GM10248 (cell line): ENCODE results near the gene BZW1.

Source experiments
- CTCF ChIA-PET: fragments of 300-600 bp; sonication (Branson Sonifier 250); formaldehyde crosslinking; extraction: SDS; loops from one replicate; lab custom pipeline; 2021; ENCODE audit warnings: antibody characterized with exemption; lab: Yijun Ruan, JAX
- POLR2A ChIA-PET: fragments of 350-650 bp; sonication (Branson Sonifier 250); formaldehyde crosslinking; extraction: SDS; loops from one replicate; lab custom pipeline; 2020; ENCODE audit warnings: antibody characterized with exemption; lab: Yijun Ruan, JAX
- DNase-seq: peaks from one replicate; pipeline ENCODE4 v3.0.0; 2012; ENCODE audit errors: extremely low spot score
- TF ChIP-seq, protein P1 (sequence below): IDR thresholded peaks from 2 replicates; pipeline ENCODE4 v1.5.1; 2012; ENCODE audit warnings: mild to moderate bottlenecking, low read depth; ENCODE audit errors: extremely low read depth, missing control alignments, control extremely low read depth

The BZW1 gene

DNA sequence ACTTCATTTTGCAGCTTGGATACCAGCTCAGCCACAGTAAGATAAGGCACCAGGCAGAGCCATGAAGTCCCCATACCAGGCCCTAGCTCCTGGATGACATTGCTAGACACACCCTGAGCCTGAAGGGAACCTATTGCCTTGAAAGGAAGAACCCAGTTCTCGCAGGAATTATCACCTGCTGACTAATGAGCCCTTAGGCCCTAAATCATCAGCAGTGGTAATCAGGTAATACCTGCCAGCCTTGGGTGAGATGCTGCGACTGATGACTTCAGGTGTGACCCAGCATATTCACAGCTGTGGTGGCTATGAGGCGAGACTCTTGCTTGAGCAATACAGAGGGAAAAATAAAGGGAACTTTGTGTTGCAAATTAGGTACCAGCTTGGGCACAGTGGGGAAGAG is 27.8 kb downstream of the BZW1 start:
- CTCF ChIA-PET: interaction anchor here (1.6 kb wide), 1 partner anchor 10 kb away, joined by 4 read pairs; no protein-coding TSS in a partner anchor
- TF ChIP-seq, protein P1, sequence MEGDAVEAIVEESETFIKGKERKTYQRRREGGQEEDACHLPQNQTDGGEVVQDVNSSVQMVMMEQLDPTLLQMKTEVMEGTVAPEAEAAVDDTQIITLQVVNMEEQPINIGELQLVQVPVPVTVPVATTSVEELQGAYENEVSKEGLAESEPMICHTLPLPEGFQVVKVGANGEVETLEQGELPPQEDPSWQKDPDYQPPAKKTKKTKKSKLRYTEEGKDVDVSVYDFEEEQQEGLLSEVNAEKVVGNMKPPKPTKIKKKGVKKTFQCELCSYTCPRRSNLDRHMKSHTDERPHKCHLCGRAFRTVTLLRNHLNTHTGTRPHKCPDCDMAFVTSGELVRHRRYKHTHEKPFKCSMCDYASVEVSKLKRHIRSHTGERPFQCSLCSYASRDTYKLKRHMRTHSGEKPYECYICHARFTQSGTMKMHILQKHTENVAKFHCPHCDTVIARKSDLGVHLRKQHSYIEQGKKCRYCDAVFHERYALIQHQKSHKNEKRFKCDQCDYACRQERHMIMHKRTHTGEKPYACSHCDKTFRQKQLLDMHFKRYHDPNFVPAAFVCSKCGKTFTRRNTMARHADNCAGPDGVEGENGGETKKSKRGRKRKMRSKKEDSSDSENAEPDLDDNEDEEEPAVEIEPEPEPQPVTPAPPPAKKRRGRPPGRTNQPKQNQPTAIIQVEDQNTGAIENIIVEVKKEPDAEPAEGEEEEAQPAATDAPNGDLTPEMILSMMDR: no peak
- no peak for DNase-seq
- POLR2A ChIA-PET: interaction anchor here (1.2 kb wide), 1 partner anchor 10 kb away, joined by 5 read pairs; no protein-coding TSS in a partner anchor

DNA sequence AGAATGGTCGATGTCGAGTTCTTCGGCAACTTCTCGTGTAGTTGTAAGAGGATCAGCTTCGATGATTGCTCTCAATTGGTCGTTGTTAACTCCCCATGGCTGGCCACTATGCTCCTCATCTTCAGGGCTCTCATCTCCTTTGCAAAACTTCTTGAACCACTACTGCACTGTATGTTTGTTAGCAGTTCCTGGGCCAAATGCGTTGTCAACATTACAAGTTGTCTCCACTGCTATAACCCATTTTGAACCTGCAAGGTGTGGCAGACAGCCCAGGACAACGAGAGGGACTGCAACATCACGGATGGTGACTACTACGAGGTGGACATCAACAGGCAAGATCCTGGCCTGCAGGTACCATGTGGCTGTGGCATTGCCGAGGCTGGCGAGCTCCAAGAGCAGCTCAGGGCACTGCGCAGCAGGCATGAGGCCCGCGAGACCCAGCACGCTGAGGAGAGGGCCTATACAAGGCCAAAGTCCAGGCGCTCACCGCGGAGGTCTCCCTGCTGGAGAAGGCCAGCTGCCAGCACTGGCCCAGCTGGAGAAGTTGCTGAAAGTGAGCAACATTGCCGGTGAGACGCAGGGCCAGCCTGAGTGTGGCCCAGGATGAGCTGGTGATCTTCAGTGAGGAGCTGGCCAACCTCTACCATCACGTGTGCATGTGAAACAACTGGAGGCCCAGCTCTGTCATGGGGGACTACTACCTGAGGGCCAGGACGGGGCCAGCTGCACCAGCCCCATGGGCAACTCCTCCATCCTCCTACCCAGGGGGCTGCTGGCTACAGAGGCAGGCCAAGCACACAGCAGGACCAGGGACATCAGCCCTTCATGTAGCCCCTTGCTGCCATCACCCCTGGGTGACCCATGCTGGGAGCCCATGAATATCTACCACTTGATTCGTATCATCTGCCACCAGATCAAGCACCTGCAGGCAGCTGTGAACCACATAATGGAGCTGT is 32.6 kb downstream of the BZW1 start:
- ChIA-PET CTCF (interaction anchor here (1.7 to 3.3 kb wide), 3 partner anchors 12 to 17 kb away, joined by 3 to 17 read pairs (median 7); no protein-coding TSS in a partner anchor), POLR2A (interaction anchor here (1.3 to 3.9 kb wide), 4 partner anchors 11 to 20 kb away, joined by 5 to 30 read pairs (median 8); partner anchors contain the start of gene CLK1)
- no peak for DNase-seq
- TF ChIP-seq, protein P1: no peak

DNA sequence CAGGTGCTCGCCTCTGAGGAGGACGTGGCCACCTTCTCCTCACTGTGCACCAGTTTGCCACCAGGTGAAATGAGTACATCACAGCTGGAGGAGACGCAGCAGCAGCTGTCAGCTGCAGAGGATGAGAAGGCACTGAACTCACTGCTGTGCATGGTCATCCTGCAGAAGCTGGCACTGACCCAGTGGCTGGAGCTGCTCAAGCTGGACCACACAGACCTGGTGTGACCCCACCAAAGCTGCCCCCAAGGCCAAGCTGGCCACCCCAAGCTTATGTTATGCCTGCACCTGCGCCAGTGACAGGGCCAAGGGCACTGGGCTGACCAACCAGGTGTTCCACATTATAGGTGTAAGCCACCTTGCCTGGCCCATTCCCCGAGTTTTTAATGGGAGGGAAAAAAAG is 33.5 kb downstream of the BZW1 start:
- TF ChIP-seq, protein P1: no peak
- CTCF ChIA-PET: interaction anchor here (0.9 to 3.3 kb wide), 4 partner anchors 12 to 26 kb away, joined by 3 to 17 read pairs (median 4); no protein-coding TSS in a partner anchor
- POLR2A ChIA-PET: interaction anchor here (1.3 to 3.9 kb wide), 4 partner anchors 10 to 19 kb away, joined by 5 to 30 read pairs (median 8); partner anchors contain the start of gene CLK1
- no peak for DNase-seq

DNA sequence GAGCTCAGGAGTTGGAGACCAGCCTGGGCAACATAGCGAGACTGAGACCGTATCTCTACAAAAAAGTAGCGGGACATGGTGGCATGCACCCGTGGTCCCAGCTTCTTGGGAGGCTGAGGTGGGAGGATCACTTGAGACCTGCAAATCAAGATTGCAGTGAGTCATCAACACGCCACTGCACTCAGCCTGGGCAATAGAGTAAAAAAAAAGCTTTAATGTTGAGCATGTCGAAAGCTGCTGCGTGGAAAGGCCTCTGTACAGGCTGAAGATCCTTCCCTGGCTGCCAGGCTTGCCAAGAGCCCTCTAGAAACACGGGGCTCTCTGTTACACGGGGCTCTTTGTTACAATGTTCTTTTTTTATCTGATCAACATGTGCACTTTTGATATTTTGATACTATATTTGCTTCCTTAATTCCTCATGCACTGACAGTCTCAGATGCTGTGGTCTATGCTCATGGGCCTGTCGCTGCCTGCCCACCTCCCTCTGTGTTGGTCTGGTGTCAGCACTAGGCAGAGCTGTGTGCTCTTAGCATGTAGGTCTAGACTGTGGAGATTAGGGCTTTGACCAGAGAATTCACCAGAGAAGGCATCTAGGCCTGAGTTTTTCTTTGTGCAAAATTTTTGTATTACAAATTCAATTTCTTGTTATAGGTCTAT is 34.1 kb downstream of the BZW1 start:
- no peak for DNase-seq
- ChIA-PET POLR2A (interaction anchor here (0.7 to 3.9 kb wide), 5 partner anchors 10 to 291 kb away, joined by 3 to 30 read pairs (median 7); partner anchors contain the start of gene CLK1), CTCF (interaction anchor here (0.9 to 3.3 kb wide), 4 partner anchors 12 to 26 kb away, joined by 3 to 17 read pairs (median 4); no protein-coding TSS in a partner anchor)
- TF ChIP-seq, protein P1: no peak

DNA sequence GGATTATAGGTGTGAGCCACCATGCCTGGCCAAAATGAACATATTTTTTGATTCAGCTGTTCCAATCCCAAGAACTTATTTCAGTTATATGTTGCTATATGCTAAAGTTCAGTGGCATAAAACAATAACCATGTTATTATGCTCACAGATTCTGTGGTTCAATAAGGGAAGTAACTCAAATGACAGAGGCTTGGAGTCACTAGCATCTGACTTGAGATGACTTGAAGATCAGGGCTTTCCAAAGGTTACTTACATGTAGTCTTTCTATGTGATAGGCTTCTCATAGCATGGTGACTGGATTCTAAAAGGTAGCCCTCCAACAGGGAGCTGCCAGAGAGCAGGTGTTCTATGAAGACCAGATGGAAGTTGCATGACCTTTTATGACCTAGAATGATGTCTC is 35.6 kb downstream of the BZW1 start:
- POLR2A ChIA-PET: interaction anchor here (1.0 to 3.9 kb wide), 3 partner anchors 8 to 14 kb away, joined by 5 to 30 read pairs (median 26); no protein-coding TSS in a partner anchor
- no peak for DNase-seq
- TF ChIP-seq, protein P1: no peak
- CTCF ChIA-PET: no interaction called here
